Stimulated activated CD4-positive, alpha-beta T cell treated with anti-CD3 and anti-CD28 coated beads, TNF-alpha, amount 100 ng/mL, for 1 hour (primary cell): Measurements from ENCODE around the gene PTGDS.

Experiments used
- DNase-seq, 3 donors: peaks; one replicate each; pipeline ENCODE4 v3.0.0-alpha.2; 2020; ENCODE audit warnings: low read depth in 3 of 3, low spot score in 1 of 3

Gene PTGDS

DNA sequence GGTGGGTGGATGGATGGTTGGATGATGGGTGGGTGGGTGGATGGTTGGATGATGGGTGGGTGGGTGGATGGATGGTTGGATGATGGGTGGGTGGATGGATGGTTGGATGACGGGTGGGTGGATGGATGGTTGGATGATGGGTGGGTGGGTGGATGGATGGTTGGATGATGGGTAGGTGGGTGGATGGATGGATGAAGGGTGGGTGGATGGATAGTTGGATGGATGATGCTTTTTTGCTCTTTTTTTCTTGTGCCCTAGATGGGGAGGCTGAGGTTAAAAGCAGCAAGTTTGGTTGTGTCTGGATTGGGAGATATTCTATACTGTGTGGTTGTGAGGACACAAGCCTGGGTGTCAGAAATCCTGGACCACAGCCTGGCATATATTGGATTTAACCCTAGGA lies 19.8 kb upstream of the PTGDS start:
- no peak for DNase-seq

DNA sequence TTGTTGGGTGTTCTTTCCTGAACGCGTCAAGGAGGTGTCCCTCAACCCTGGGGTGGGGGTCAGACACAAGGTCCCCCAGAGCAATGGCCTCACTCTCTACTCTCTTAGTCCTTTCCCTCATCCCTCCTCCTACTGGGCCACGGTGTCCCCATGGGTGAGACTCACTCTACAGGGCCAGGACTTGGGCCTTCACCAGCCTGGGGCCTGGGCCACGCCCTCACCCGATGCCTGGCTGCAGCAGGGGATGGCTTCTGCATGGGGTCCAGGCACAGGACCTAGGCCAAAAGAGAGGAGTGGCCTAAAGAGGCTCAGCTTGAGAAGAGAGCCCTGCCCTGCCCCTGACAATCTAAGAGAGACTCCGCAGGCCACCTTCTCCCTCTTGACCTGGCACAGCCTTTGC lies 19.4 kb upstream of the PTGDS start:
- no peak for DNase-seq

DNA sequence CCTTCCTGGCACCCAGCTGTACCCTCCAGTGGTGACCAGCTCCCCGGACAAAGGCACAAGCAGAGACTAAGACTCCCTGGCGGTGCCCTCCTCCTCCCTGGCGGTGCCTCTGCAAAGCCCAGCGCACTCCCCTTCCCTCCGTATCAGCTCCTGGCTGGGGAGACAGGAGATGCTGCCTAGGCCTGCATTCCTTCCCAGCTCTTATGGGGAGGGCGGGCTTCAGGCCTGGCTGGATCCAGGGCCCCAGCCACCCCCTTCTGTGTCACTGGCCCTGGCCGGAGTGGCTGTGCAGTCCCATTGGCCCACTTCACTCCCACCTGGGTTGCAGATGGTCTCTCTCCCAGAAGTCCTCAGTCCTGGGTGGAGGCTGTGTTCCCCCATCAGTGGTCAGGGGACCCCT lies 18.8 kb upstream of the PTGDS start:
- no peak for DNase-seq

DNA sequence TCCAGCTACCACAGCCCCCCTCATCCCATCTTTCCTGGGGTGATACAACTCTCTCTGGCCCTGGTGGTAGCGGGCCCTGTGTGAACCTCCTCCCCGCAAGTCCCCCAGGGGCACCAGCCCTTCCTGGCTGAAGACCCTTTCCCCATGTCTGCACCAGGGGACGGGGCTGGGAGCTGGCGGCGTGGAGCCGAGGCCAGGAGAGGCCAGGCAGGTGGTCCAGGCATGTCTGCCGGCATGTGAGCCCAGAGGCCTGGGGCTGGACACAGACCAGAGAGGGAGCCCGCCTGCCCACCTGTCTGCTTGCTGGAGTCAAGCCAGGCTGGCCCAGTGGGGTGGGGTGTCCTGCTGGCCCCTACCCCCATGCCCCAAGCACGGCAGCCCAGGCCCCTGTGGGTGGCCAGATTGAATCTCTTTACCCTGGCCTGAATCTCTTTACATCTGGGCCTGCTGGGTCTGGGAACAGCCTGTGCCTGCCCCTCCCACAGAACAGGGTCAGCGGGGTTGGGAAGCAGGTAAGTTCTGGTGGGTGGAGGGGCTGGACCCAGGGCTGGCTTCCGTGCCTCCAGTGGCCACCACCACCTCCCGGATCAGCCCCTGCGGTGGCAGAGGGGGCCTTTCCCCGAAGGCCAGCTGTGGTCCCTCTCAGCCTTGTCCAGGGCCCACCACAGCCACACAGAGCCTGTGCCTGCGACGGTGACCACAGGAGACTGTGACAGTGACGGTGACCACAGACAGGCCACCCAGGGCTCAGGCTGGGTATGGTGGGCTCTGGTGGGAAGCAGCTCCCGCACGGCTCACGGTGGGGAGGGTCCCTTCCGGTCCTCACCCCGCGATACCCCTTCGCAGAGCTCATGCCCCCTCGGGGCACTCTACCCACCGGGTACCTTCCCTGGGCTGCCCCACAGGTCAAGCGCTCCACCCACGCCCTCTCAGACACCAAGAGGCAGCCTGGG lies 18.1 kb upstream of the PTGDS start:
- no peak for DNase-seq

DNA sequence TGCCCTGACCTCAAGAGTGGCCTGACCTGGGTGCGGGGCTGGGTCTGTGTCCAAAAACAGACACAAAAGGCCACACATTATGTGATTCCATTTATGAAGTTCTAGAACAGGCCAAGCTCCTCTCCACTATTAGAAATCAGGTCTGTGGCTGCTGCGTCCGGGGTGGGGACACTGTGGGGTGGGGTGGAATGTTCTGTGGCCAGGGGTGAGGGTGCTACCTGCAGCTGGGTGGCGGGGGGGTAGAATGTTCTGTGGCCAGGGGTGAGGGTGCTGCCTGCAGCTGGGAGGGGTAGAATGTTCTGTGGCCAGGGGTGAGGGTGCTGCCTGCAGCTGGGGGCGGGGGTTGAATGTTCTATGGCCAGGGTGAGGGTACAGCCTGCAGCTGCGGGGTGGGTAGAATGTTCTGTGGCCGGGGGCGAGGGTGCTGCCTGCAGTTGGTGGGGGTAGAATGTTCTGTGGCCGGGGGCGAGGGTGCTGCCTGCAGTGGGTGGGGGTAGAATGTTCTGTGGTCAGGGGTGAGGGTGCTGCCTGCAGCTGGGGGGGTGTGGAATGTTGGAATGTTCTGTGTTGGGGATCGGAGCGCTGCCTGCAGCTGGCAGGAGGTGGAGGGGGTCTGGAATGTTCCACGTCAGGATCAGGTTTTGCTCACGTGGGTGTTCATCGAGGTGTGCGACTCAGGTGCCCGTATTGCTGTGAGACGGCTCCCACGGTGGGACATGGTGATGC lies 16.9 kb upstream of the PTGDS start:
- no peak for DNase-seq

DNA sequence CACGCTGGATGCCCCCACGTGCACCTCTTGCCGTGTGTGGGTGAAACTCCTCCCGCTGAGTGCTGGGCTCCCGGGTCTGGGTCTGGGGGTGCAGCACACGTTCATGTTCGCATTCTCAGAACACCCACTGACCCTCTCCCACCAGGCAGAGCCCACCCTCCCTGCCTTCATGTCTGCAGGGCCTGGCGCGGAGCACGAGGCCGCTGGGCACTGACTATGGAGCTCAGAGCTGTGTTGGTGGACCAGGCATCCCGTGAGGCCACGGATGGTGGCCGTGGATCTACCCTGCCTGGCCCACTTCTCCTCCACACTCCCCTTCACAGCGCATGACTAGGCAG lies 16.4 kb upstream of the PTGDS start:
- DNase-seq: no peak

DNA sequence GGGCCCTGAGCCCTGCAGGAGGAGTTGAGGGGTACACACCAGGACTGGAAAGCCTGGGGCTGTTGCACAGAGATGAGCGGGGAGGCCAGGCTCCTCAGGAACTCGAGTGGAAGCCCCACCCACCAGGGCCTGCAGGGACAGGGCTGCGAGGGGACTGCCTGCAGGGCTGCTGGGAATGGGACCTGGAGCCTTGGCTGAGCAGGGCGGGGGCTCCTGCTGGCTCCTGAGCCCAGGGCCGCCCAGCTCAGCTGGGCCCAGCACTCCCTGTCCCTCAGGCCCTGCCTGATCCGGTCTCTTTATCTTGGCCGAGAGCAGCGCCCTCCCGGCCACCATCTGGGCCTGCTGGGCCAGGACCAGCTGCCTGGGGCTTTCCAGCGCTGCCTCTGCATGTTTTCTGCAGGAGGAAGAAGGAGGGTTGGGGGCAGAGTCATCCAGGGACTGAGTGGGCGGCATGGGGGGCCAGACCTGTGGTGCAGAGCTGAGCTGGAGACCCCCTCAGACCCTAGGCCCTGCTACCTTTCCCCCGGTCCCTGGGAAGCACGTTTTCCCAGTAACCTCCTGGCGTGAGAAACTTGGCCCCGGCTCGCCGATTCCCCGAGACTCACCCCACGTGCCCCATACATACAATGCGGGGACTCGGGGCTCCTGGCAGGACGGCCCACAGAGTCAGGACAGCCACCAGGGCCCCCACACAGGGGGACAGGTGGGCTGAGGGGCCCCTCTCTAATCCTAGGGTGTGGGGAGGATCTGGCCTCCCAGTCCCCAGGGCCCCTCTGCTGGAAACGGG lies 15.8 kb upstream of the PTGDS start:
- DNase-seq: no peak

DNA sequence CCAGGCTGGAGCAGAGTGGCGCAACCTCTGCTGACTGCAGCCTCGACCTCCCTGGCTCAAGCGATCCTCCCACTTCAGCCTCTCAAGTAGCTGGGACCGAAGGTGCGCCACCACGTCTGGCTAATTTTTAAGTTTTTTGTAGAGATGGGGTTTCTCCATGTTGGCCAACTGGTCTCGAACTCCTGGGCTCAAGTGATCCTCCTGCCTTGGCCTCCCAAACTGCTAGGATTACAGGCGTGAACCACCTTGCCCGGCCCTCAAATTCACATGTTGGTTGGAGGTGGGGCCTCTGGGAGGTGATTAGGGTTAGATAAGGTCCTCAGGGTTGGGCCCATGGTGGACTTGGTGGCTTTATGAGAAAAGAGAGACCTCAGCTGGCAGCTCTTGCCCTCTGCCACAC lies 15.1 kb upstream of the PTGDS start:
- DNase-seq: no peak

DNA sequence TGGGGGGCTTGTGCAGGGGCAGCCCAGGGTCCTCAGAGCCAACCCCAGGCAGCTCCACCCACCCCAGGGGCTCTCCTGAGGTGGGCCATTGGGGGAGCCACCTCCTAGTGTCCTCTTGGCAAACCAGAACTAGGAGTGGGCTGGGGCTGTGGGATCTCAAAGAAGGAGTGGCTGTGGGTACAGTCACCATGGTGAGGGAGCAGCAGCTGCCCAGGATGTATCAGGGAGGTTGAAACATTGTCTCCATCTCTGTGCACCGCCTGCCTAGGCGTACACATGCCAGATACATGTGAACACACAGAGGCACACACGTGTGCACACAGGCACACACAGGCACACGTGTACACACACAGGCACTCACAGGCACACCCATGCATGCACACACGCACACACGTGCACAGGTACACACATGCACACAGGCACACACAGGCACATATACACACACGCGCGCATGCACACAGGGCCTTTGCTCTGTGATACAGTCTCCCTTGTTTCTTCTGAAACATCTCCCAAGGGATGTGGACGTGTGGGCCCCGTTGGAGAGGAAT lies 14.5 kb upstream of the PTGDS start:
- DNase-seq: no peak

DNA sequence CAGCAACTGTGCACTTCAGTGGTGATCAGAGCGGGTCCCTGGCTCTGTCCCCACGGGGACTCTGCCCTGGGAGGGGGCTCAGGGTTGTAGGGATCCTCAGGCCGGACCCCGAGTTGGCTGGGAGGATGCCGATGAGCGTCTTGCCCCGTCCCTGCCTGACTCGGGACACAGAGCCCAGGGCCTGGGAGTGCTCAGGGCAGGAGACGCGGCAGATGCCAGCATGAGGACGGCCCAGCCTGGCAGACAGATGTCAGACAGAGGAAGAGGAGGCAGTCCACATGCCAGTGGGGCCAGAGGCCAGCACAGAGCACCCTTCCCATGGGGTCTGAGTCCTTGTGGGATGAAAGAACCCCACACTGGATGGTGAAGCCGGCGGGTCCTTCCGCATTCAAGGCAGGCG lies 14.0 kb upstream of the PTGDS start:
- DNase-seq: no peak

DNA sequence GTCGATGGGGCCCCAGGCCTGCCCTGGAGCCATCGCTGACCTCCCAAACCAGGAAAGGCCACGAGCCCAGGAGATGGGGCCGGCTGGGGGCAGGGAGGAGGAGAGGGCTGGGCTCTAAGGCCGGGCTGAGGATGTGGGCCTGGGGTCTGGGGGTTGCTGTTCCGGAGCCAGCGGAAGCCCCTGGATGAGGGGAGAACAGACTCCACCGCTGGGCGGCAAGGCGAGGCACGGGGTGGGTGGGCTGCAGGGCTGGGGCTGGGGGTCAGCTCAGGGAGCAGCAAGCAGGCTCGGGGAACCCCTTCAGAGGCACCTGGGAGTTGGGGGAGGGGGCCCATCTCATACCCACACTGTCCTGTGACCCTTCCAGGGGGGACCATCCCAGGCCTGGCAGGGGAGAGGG lies 13.6 kb upstream of the PTGDS start:
- DNase-seq: no peak

DNA sequence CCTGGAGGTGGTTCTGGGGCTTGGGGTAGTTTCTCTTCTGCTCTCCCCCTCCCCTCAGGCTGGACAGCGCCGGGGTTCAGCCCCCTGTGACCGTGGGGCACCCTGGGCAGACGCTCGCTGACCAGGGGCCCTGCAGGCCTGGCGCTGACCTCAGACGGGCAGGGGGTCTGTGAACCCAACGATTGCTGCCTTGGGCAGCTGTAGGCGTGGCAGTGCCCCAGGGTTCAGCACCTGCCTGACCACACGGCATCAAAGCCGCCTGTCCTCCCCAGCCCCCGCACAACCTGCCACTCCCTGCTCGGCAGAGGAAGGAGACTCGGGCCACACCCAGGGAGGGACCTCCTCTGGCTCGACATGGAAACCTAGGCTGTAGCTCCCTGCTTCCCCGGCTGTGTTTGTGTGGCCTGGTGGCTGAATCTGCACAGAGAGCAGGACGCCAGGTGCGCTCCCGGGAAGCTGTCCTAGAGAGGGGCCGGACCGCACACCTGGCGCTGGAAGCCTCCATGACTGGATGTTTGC lies 13.1 kb upstream of the PTGDS start:
- DNase-seq: no peak

DNA sequence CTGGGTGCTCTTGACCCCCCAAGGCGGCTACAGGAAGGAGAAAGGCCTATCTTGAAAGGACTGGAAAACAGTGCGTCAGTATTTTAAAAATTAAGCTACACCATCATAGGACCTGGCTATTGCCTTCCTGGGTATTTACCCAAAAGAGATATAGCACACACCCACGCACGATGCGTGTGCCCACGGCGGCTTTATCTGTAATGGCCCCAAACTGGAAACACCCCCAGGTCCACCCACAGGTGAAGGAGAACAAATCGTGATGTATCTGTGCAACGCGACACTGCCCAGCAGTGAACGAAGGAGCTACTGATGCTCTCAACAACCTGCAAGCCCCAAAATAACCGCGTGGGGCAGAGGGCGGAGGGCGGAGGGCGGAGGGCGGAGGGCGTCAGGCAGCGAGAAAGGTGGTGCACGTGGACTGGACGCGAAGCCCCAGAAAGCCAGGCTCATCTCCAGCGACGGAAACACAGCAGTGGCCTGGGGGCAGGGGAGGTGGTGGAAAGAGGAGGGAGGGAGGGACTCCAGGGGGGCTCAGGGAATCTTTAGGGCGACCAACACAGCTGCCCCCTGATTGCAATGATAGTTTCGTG lies 12.4 kb upstream of the PTGDS start:
- no peak for DNase-seq

DNA sequence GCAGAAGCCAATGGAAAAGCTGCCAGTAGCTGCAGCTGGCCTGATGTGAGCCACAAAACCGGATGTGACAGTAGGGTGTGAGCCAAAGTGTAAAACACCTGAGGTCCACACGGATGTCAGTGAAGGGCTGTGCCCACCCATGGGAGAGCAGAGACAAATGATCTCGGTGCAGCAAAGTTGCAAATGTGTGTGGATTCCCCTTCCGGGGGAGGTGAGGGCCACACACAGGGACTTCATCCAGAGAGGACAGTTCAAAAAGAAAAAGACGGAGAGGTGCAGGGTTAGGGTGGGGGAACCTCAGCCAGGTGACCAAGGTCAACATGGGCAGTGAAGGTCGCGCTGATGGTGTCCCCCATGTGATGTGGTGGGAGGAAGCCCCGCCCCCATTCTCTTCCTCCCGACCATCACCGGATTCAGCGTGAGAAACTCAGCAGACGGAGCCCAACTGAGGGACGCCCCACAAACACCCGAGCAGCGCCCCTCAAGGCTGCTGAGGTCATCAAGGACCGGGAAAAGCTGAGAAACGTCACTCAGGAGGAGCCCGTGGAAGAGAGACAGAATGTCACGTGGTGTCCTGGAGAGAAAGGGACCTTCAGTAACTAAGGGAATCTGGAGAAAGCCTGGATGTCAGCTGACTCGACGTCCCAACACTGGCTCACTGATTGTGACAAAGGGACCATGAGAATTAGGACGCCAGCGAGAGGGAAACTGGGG lies 11.4 kb upstream of the PTGDS start:
- no peak for DNase-seq

DNA sequence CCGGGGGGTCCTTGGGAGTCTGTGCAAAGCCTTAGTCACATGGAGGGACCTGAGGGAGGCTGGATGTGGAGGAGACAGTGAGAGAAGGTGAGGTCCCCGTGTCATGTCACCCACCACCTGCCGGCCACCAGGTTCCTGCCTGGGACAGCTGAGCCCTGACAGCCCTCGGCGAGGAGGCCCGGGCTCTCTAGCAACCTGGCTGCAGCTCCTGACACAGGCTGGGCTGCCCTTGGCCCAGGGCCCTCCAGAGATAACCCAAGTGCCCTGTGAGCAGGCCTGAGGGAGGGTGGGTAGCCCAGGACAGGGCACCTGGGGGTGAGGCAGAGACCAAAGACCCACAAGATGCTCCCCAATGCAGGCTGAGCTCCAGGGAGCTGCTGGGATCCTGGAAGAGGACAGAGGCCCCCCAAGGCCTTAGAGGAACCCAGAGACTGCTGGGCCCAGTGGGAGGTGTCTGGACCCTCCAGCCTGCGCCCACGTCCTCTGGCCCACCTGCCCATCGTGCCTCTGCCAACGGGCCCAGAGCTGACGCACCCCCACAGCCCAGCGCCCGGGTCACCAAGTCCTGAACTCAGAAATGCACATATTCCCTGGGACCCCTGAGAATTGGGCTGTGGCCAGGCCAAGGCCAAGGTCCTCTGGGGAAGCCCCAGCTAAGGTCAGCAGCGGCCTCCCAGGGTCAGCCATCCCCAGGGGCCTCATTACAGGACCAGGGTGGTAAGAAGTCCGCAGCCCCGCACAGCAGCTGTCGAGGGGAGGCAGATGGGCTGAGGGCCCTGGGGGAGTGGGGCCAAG lies 8.8 kb upstream of the PTGDS start:
- no peak for DNase-seq

DNA sequence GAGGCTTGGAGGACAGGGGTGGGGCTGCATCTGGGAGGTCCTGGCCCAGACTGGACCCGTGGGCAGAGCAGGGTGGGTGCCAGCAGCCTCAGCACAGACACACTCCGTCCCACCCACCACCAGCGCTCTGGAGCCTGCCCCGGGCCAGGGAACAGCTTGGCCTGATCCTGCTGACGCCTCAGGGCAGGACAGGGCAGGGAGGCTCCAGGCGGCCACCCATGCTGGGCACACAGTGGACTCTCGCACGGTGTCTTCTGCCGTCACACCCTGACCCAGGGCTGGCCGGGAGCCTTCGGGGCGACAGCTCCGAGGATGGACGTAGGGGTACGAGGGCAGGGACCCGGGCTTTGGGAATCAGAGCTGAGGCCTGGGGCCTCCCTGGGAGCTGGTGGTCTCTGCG lies 8.2 kb upstream of the PTGDS start:
- no peak for DNase-seq

DNA sequence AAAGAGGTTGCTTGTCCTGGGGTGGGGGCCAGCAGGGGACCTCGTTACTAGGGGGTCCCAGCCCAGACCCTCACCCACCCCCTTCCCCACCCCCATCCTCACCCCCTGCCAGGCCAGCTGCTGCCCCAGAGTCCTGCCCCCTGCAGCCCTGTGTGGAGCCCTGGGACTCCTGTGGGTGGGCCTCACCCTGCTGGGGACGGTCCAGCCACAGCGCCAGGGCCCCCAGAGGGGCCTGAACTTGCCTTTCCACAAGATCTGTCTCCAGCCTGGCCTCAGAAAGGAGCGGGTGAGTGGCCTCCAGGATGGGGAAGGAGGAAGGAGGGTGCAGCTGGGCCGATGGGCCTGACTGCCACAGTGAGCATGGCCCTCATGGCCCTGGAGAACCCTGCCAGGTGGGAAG lies 7.5 kb upstream of the PTGDS start:
- DNase-seq: no peak

DNA sequence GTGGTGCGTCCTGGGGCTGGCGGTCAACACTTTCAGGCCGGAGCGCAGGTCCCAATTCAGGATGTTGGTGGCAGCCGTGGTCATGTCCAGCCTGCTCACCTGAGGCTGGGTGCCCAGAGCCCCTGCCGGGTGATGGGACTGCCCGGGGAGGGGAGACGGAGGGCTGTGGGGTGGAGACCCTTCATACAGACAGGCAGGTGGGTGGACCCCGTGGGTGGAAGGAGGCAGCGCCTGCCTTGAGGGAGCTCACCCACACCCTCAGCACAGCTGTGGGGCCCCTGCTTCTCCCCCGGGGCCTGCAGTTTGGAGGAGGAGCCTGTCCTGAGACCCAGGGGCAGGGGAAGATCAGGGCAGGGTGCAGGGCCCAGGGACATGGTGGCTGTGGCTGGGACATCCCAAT lies 6.9 kb upstream of the PTGDS start:
- no peak for DNase-seq

DNA sequence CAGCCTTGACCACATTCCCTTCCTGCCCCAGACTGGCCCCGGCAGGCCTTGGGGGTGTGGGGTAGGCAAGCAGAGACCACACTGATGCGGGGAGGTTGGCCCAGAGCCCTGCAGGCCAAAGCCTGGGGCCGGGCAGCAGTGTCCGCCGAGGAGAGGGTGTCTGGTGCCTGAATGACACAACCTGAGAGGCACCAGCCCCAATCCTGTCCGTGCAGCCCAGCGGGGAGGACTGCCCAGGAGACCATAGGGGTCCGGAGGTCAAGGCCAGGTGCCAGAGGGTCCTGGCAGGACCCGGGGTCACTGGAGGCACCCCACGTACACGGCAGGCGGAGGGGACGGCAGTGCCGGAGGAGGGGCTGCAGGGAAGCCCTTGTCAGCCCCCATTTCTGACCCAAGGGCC lies 5.6 kb upstream of the PTGDS start:
- no peak for DNase-seq

DNA sequence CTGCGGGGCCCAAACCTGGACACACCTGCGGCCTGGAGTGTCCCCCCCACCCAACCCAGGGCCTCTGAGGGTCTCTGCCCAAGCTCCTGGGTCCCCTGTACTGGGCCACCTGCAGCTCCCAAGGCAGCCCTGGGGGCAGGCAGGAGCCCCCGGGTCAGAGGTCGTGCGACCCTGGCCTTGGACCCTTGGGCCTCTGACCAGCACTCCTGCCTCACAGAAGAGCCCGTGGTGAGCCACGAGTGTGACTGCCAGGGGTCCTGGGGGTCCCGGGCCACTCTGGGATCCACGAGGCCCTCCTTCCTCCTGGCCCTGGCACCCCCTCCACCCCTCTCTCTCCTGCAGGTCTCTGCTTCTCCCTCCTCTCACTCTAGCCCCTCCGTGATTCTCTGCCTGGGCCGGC lies 5.0 kb upstream of the PTGDS start:
- no peak for DNase-seq
